ENCODE data around the gene ZNF511. TPM values are rescaled to one million over a fixed set of nuclear protein-coding genes. Genes with fewer than 3 reads are reported as not detected.
"Not testable (repeated sequence)": the region's sequence is repeated elsewhere in the genome, so short reads cannot be mapped to it uniquely, and the experiment has no call there.

ZNF511 gene
- total RNA-seq, 1 experiment from 2014 or later, result 89.4 TPM

GRCh38 chr10:133318494-133319127 lies 9.9 kb downstream of the ZNF511 start:
- H2BK12ac ChIP-seq (ENCODE audit: insufficient read length, low read depth, low read length), result no peak overlapping the region
- no peak overlapping the region for H2BK15ac ChIP-seq (ENCODE audit: low read depth, low read length)
- H3K9me3 ChIP-seq (ENCODE audit: control insufficient read depth, low read depth, low read length), result no peaks in the 10 kb centered on the region
- no CpG with 5 or more reads among the region's 51 CpGs for WGBS (ENCODE audit: extremely low coverage, insufficient read length, low lambda C conversion rate)
- H3K4me1 ChIP-seq (ENCODE audit: insufficient read depth, low read length), result no peaks in the 10 kb centered on the region
- no peak overlapping the region for H2BK5ac ChIP-seq (ENCODE audit: insufficient read length, low read length)
- no peak overlapping the region for H2AFZ ChIP-seq (ENCODE audit: low read length)
- Mint-ChIP-seq H3K9me3 (peaks cover 5 to 6% of the 10 kb centered on the region in 2 experiments; a peak in 4 of 5 replicates), H3K4me1 (peaks cover 0 to 9% of the 10 kb centered on the region in 2 experiments; a peak in 1 of 4 replicates), H3K36me3 (ENCODE audit: insufficient read depth in 1 of 3, low read depth in 3 of 3) (peaks cover 0 to 4% (median 0%) of the 10 kb centered on the region in 3 experiments; a peak in 3 of 7 replicates), H3K27ac (no peak overlapping the region), H3K4me3 (peak overlapping the region; percentile 61 to 74), H3K27me3 (ENCODE audit: low read depth) (peaks cover 28% of the 10 kb centered on the region)
- H3K79me2 ChIP-seq (ENCODE audit: insufficient read depth, low read length), result no peaks in the 10 kb centered on the region
- peak; percentile 94 for TF ChIP-seq CTCF (conservative IDR thresholded peaks at IDR 0.05)
- no peaks in the 10 kb centered on the region for H4K20me1 ChIP-seq (ENCODE audit: control insufficient read depth, insufficient read depth, insufficient read length)
- no peak overlapping the region for H4K91ac ChIP-seq (ENCODE audit: insufficient read length, low read depth, low read length)
- no peak overlapping the region for H2BK120ac ChIP-seq (ENCODE audit: low read depth, low read length, poor library complexity, severe bottlenecking)
- H3K27me3 ChIP-seq (ENCODE audit: insufficient read depth, low read length), result peaks cover 4% of the 10 kb centered on the region; the same call in 1 of the 2 replicates
- H3K23me2 ChIP-seq (ENCODE audit: insufficient read length, low read depth, low read length, poor library complexity, severe bottlenecking), result no peaks in the 10 kb centered on the region
- DNase-seq, result peak; percentile 87
- H3K56ac ChIP-seq (ENCODE audit: insufficient read length, low read depth, low read length), result no peak overlapping the region
- H3K4me2 ChIP-seq (ENCODE audit: insufficient read depth, insufficient read length, low read length), result peak overlapping the region; percentile 22
- no peak overlapping the region for H3K14ac ChIP-seq (ENCODE audit: insufficient read depth, low read length)
- H3K18ac ChIP-seq (ENCODE audit: insufficient read length, low read depth, low read length), result no peak overlapping the region
- no peaks in the 10 kb centered on the region for H3K79me1 ChIP-seq (ENCODE audit: insufficient read depth, low read depth, low read length, poor library complexity, severe bottlenecking)
- no peak overlapping the region for H4K8ac ChIP-seq (replicated peaks; ENCODE audit: insufficient read length, low read depth, low read length)
- H3K4ac ChIP-seq (ENCODE audit: low read depth, low read length), result no peak overlapping the region
- no peak overlapping the region for H2AK5ac ChIP-seq (ENCODE audit: insufficient read length, low read length)
- no peak overlapping the region for H3K27ac ChIP-seq (ENCODE audit: insufficient read length, low read depth, low read length)
- H3K23ac ChIP-seq (ENCODE audit: insufficient read length, low read depth, low read length), result no peak overlapping the region
- no peak overlapping the region for H4K5ac ChIP-seq (ENCODE audit: insufficient read length, low read depth, low read length)
- no peak overlapping the region for H3K9ac ChIP-seq (ENCODE audit: extremely low read depth, insufficient read length, low read length)
- no peak overlapping the region for H3T11ph ChIP-seq (ENCODE audit: low read length)
- no peak overlapping the region for H2BK20ac ChIP-seq (ENCODE audit: low read depth, low read length, poor library complexity, severe bottlenecking)

- H3K4me3 Mint-ChIP-seq; H2BK5ac ChIP-seq (ENCODE audit: insufficient read length, low read length); H3K14ac ChIP-seq (ENCODE audit: insufficient read depth, low read length); H3K56ac ChIP-seq (ENCODE audit: insufficient read length, low read depth, low read length); H3K9ac ChIP-seq (ENCODE audit: extremely low read depth, insufficient read length, low read length); H2BK120ac ChIP-seq (ENCODE audit: low read depth, low read length, poor library complexity, severe bottlenecking); H2AFZ ChIP-seq (ENCODE audit: low read length); H2BK20ac ChIP-seq (ENCODE audit: low read depth, low read length, poor library complexity, severe bottlenecking); H2BK15ac ChIP-seq (ENCODE audit: low read depth, low read length); H3K27me3 ChIP-seq (ENCODE audit: insufficient read depth, low read length); H3T11ph ChIP-seq (ENCODE audit: low read length); H3K27ac ChIP-seq (ENCODE audit: insufficient read length, low read depth, low read length); H4K91ac ChIP-seq (ENCODE audit: insufficient read length, low read depth, low read length); H3K9me3 ChIP-seq (ENCODE audit: control insufficient read depth, low read depth, low read length); H4K5ac ChIP-seq (ENCODE audit: insufficient read length, low read depth, low read length); H3K79me2 ChIP-seq (ENCODE audit: insufficient read depth, low read length); H3K23me2 ChIP-seq (ENCODE audit: insufficient read length, low read depth, low read length, poor library complexity, severe bottlenecking); H3K27ac Mint-ChIP-seq; H3K4ac ChIP-seq (ENCODE audit: low read depth, low read length); H3K79me1 ChIP-seq (ENCODE audit: insufficient read depth, low read depth, low read length, poor library complexity, severe bottlenecking); H3K4me1 ChIP-seq (ENCODE audit: insufficient read depth, low read length); H3K4me2 ChIP-seq (ENCODE audit: insufficient read depth, insufficient read length, low read length); H3K36me3 Mint-ChIP-seq (ENCODE audit: insufficient read depth in 1 of 3, low read depth in 3 of 3); H3K18ac ChIP-seq (ENCODE audit: insufficient read length, low read depth, low read length); H2BK12ac ChIP-seq (ENCODE audit: insufficient read length, low read depth, low read length); H4K20me1 ChIP-seq (ENCODE audit: control insufficient read depth, insufficient read depth, insufficient read length); H3K23ac ChIP-seq (ENCODE audit: insufficient read length, low read depth, low read length); H4K8ac ChIP-seq (replicated peaks; ENCODE audit: insufficient read length, low read depth, low read length); DNase-seq; H2AK5ac ChIP-seq (ENCODE audit: insufficient read length, low read length); H3K9me3 Mint-ChIP-seq: not testable (repeated sequence)
- peaks cover 38% of the 10 kb centered on the region for H3K27me3 Mint-ChIP-seq (ENCODE audit: low read depth)
- WGBS (ENCODE audit: extremely low coverage, insufficient read length, low lambda C conversion rate), result no CpG with 5 or more reads among the region's 6 CpGs
- H3K4me1 Mint-ChIP-seq, result peaks cover 0 to 11% of the 10 kb centered on the region in 2 experiments; a peak in 3 of 4 replicates
Observed at GRCh38 chr10:133320852-133321422, 12.2 kb downstream of the ZNF511 start.
